Renal pelvis (tissue), 3 donors: ENCODE measurements around the gene PVRIG. TPM values are rescaled to one million over a fixed set of nuclear protein-coding genes. Genes with fewer than 3 reads are reported as not detected.

Experiments used
- polyA plus RNA-seq, 3 donors: library from polyadenylated mRNA; unstranded; fragments of 120-200 nt; gene quantifications; one replicate each; pipeline ENCODE4 v1.2.1, GENCODE V29; 2013; ENCODE audit not compliant: insufficient read length in 3 of 3

PVRIG gene
- polyA plus RNA-seq, 3 donors: 2.0 to 9.2 (median 8.1) TPM

Other genes starting within 250 kb of the PVRIG start
- 10 to 100 TPM; 62.6 to 70.1 (median 68.7) TPM for gene AZGP1, start 243.9 kb upstream of the PVRIG start, polyA plus RNA-seq
- gene ZKSCAN1, start 204.4 kb upstream of the PVRIG start, polyA plus RNA-seq: 10 to 100 TPM; 42.4 to 68.8 (median 63.1) TPM
- 10 to 100 TPM; 22.8 to 27.1 (median 23.3) TPM for gene ZSCAN21, start 170.2 kb upstream of the PVRIG start, polyA plus RNA-seq
- 10 to 100 TPM; 50.5 to 58.6 (median 57.8) TPM for gene ZNF3, start 138.2 kb upstream of the PVRIG start, polyA plus RNA-seq
- gene COPS6, start 131.0 kb upstream of the PVRIG start, polyA plus RNA-seq: 100 to 1,000 TPM; 133 to 137 (median 135) TPM
- 100 to 1,000 TPM; 166 to 180 (median 170) TPM for gene MCM7, start 118.6 kb upstream of the PVRIG start, polyA plus RNA-seq
- gene AP4M1, start 118.3 kb upstream of the PVRIG start, polyA plus RNA-seq: 10 to 100 TPM; 33.4 to 39.4 (median 39.0) TPM
- 10 to 100 TPM; 65.8 to 72.3 (median 69.2) TPM for gene TAF6, start 100.6 kb upstream of the PVRIG start, polyA plus RNA-seq
- gene CNPY4, start 100.3 kb upstream of the PVRIG start, polyA plus RNA-seq: 10 to 100 TPM; 39.3 to 43.0 (median 41.5) TPM
- 1 to 10 TPM; 1.7 to 2.6 (median 2.0) TPM for gene MBLAC1, start 93.0 kb upstream of the PVRIG start, polyA plus RNA-seq
- 100 to 1,000 TPM; 116 to 136 (median 129) TPM for gene LAMTOR4, start 71.0 kb upstream of the PVRIG start, polyA plus RNA-seq
- gene TRAPPC14, start 61.2 kb upstream of the PVRIG start, polyA plus RNA-seq: 10 to 100 TPM; 21.0 to 27.1 (median 24.7) TPM
- gene GAL3ST4, start 51.3 kb upstream of the PVRIG start, polyA plus RNA-seq: 1 to 10 TPM; 5.8 to 6.0 (median 5.9) TPM
- 10 to 100 TPM; 13.6 to 16.6 (median 14.0) TPM for gene GPC2, start 42.6 kb upstream of the PVRIG start, polyA plus RNA-seq
- gene STAG3, start 42.0 kb upstream of the PVRIG start, polyA plus RNA-seq: 10 to 100 TPM; 10.2 to 33.4 (median 30.1) TPM
- 10 to 100 TPM in 1 of 3 donors, 1 to 10 TPM in 2; 6.4 to 10.4 (median 8.1) TPM for gene SPDYE3, start 87.8 kb downstream of the PVRIG start, polyA plus RNA-seq
- gene PILRB, start 138.2 kb downstream of the PVRIG start, polyA plus RNA-seq: 10 to 100 TPM; 35.8 to 63.6 (median 63.1) TPM
- 10 to 100 TPM in 1 of 3 donors, 1 to 10 TPM in 2; 4.5 to 10.1 (median 6.3) TPM for gene PILRA, start 153.5 kb downstream of the PVRIG start, polyA plus RNA-seq
- 1 to 10 TPM; 6.3 to 8.4 (median 7.0) TPM for gene ZCWPW1, start 208.8 kb downstream of the PVRIG start, polyA plus RNA-seq
- gene MEPCE, start 209.9 kb downstream of the PVRIG start, polyA plus RNA-seq: 10 to 100 TPM; 55.0 to 63.4 (median 62.5) TPM
- gene PPP1R35, start 216.5 kb downstream of the PVRIG start, polyA plus RNA-seq: 10 to 100 TPM; 20.9 to 23.5 (median 23.2) TPM
- gene SPACDR, start 244.3 kb downstream of the PVRIG start, polyA plus RNA-seq: 1 to 10 TPM in 2 of 3 donors, under 1 TPM in 1; 0.73 to 1.9 (median 1.3) TPM